Loucy (cell line): ENCODE data around the gene WHAMM.

ENCODE experiments used
- H2AFZ ChIP-seq: fragments of 200-600 bp; sonication (generic); 2 replicates; pipeline ENCODE4 v1.6.0; 2016; ENCODE audit warnings: antibody characterized with exemption, mild to moderate bottlenecking, low read length, moderate library complexity
- H3F3A ChIP-seq: fragments of 200-600 bp; 2 replicates; pipeline ENCODE4 v1.6.0; 2016; ENCODE audit warnings: antibody characterized with exemption, low read depth, mild to moderate bottlenecking
- H3K27me3 ChIP-seq: fragments of 200-600 bp; sonication (generic); 2 replicates; pipeline ENCODE4 v1.6.1; 2014; ENCODE audit warnings: low read length, mild to moderate bottlenecking; ENCODE audit not compliant: insufficient read depth, poor library complexity, severe bottlenecking
- H3K36me3 ChIP-seq: fragments of 200-600 bp; sonication (generic); 2 replicates; pipeline ENCODE4 v1.6.1; 2016; ENCODE audit warnings: low read length; ENCODE audit not compliant: insufficient read depth
- H3K4me1 ChIP-seq: fragments of 200-600 bp; sonication (generic); 2 replicates; pipeline ENCODE4 v1.5.1; 2014; ENCODE audit warnings: low read length, mild to moderate bottlenecking; ENCODE audit not compliant: insufficient read depth, poor library complexity, severe bottlenecking
- H3K4me2 ChIP-seq: fragments of 200-600 bp; sonication (generic); 2 replicates; pipeline ENCODE4 v1.6.0; 2014; ENCODE audit warnings: antibody characterized with exemption, low read length, low read depth, mild to moderate bottlenecking; ENCODE audit not compliant: poor library complexity, severe bottlenecking
- H3K4me3 ChIP-seq: fragments of 200-600 bp; sonication (generic); 2 replicates; pipeline ENCODE4 v1.5.1; 2014; ENCODE audit warnings: low read length, mild to moderate bottlenecking, mixed read lengths; ENCODE audit not compliant: poor library complexity, severe bottlenecking
- H3K79me2 ChIP-seq: fragments of 200-600 bp; sonication (generic); 2 replicates; pipeline ENCODE4 v1.6.1; 2014; ENCODE audit warnings: low read length; ENCODE audit not compliant: insufficient read depth
- H3K9ac ChIP-seq: fragments of 200-600 bp; sonication (generic); 2 replicates; pipeline ENCODE4 v1.6.0; 2014; ENCODE audit warnings: mild to moderate bottlenecking, low read depth, low read length, moderate library complexity; ENCODE audit not compliant: poor library complexity, severe bottlenecking
- H3K9me2 ChIP-seq: fragments of 200-600 bp; sonication (generic); replicated peaks from 2 replicates; pipeline ENCODE4 v1.6.1; 2016; ENCODE audit warnings: low read depth, low read length, mixed read lengths
- H3K9me3 ChIP-seq: fragments of 200-600 bp; sonication (generic); 2 replicates; pipeline ENCODE4 v1.6.1; 2014; ENCODE audit warnings: mild to moderate bottlenecking, antibody characterized with exemption, low read length, low read depth; ENCODE audit not compliant: insufficient read depth
- H4K20me1 ChIP-seq: fragments of 200-600 bp; sonication (generic); 2 replicates; pipeline ENCODE4 v1.6.0; 2014; ENCODE audit warnings: antibody characterized with exemption, low read length, mild to moderate bottlenecking; ENCODE audit not compliant: insufficient read depth, poor library complexity, severe bottlenecking
- EZH2phosphoT487 ChIP-seq: fragments of 200-600 bp; IDR thresholded peaks from 2 replicates; pipeline ENCODE4 v1.6.1; 2018; ENCODE audit warnings: antibody characterized with exemption, mild to moderate bottlenecking, moderate library complexity, borderline replicate concordance
- TF ChIP-seq, protein P1 (sequence below): fragments of 200-600 bp; sonication (generic); conservative IDR thresholded peaks from 2 replicates; pipeline ENCODE4 v1.5.1; 2014; ENCODE audit warnings: mild to moderate bottlenecking, antibody characterized with exemption, low read length

Gene WHAMM

DNA sequence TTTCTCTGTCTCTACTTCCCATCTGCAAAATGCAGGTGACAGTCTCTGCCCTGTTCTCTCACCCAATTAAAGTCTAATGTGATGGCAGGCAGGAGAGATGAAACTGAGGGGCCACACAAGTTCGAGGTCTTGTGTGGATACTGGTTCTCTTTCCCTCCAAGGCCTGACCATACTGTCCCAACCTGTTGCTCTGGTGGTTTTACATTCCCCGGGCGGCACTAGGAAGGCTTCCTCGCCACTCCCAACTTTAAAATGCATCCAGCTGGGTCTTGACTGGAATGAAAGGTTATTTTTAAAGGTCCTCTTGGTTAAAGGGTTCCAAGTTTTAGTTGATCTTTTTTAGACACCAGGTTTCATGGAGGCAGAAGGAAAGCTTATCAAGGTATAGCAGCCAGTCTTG, 37.2 kb downstream of the WHAMM start:
- Histone ChIP-seq H2AFZ (no peak overlapping the region), H3K4me1 (peaks cover 3% of the 10 kb centered on the region), H3K9ac (no peak overlapping the region), H3K27me3 (no peaks in the 10 kb centered on the region), H3K9me2 (no peaks in the 10 kb centered on the region), H3K4me3 (no peak overlapping the region), H3K4me2 (no peak overlapping the region), H3K79me2 (no peaks in the 10 kb centered on the region), H3K9me3 (no peaks in the 10 kb centered on the region), H3K36me3 (no peaks in the 10 kb centered on the region), H3F3A (no peaks in the 10 kb centered on the region), H4K20me1 (no peaks in the 10 kb centered on the region)
- TF ChIP-seq, protein P1, sequence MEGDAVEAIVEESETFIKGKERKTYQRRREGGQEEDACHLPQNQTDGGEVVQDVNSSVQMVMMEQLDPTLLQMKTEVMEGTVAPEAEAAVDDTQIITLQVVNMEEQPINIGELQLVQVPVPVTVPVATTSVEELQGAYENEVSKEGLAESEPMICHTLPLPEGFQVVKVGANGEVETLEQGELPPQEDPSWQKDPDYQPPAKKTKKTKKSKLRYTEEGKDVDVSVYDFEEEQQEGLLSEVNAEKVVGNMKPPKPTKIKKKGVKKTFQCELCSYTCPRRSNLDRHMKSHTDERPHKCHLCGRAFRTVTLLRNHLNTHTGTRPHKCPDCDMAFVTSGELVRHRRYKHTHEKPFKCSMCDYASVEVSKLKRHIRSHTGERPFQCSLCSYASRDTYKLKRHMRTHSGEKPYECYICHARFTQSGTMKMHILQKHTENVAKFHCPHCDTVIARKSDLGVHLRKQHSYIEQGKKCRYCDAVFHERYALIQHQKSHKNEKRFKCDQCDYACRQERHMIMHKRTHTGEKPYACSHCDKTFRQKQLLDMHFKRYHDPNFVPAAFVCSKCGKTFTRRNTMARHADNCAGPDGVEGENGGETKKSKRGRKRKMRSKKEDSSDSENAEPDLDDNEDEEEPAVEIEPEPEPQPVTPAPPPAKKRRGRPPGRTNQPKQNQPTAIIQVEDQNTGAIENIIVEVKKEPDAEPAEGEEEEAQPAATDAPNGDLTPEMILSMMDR = no peak
- TF ChIP-seq EZH2phosphoT487 = no peak

DNA sequence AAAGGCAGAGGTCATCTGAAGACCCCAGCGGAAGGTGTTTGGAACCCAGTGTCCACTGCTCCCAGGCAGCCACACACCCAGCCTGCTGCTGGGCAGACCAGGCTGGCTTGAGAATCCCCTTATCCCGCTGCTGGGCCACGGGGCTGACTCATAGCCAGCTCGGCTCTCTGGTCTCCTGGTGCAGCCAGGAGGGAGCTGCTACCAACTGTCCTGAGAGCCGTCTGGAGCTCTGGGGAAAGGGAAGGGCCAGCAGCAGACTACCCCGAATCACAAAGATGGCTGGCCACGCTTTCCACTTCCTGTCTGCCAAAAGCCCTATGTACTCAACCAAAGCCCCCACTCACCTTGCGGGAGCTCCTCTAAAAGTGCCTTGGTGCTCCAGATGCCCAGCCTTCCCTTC, 38.3 kb downstream of the WHAMM start:
- no peaks in the 10 kb centered on the region for H3K9me3 ChIP-seq
- H3K79me2 ChIP-seq = no peaks in the 10 kb centered on the region
- H3K36me3 ChIP-seq = no peaks in the 10 kb centered on the region
- H3K4me3 ChIP-seq = no peak overlapping the region
- no peaks in the 10 kb centered on the region for H4K20me1 ChIP-seq
- H3K9me2 ChIP-seq = no peaks in the 10 kb centered on the region
- H2AFZ ChIP-seq = no peak overlapping the region
- no peaks in the 10 kb centered on the region for H3F3A ChIP-seq
- TF ChIP-seq EZH2phosphoT487 = no peak
- TF ChIP-seq, protein P1 = no peak
- no peaks in the 10 kb centered on the region for H3K27me3 ChIP-seq
- H3K4me1 ChIP-seq = peaks cover 3% of the 10 kb centered on the region
- H3K4me2 ChIP-seq = no peak overlapping the region
- H3K9ac ChIP-seq = no peak overlapping the region

DNA sequence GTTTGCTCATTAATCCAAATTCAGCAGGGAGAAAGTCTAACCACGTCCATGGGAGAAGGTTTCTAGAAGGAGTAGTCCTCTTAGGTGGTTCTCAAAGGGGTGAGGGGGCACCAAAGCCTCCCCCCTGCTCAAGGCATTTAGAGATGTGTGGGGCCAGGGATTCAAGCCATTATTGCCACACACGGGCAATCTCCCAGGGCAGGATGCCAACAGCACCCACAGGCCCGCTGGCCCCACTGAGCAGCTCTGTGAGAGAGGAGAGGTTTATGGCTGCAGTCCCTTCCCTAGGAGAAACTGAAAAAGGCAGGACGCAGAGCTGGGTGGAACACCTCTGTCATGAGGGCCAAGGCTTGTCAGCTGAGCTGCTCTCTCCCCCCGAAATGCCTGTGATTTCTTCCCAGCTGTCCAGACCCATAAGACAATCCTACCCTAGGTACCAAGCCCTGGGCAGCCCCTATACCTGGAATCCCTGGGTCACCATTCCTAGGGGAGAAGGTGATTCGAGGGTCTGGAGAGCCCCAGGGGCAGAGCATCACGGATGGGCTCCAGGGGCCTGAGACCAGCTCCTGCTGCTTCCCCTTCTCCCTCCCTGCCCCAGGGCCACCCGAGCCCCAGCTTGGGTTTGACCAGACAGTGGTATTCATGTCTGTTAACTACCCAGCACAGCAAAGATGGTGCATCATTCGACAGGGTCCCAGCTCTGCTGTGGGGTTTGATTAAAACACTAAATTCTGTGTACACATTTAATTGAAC, 39.0 kb downstream of the WHAMM start:
- no peak overlapping the region for H2AFZ ChIP-seq

More for the DNA sequence above, 39.0 kb downstream of the WHAMM start:
- Histone ChIP-seq H3K4me3 (no peak overlapping the region), H3K4me1 (peaks cover 3% of the 10 kb centered on the region), H3F3A (no peaks in the 10 kb centered on the region), H3K9me3 (no peaks in the 10 kb centered on the region), H4K20me1 (no peaks in the 10 kb centered on the region), H3K79me2 (no peaks in the 10 kb centered on the region), H3K27me3 (no peaks in the 10 kb centered on the region), H3K36me3 (no peaks in the 10 kb centered on the region), H3K9ac (no peak overlapping the region), H3K9me2 (no peaks in the 10 kb centered on the region), H3K4me2 (no peak overlapping the region)
- TF ChIP-seq EZH2phosphoT487 = no peak
- TF ChIP-seq, protein P1 = no peak
